GM19023 (cell line): Measurements from ENCODE around the gene CLCF1.

Experiments used
- ATAC-seq: cut with Tn5 transposase; IDR thresholded peaks from one replicate; pipeline ENCODE4 v1.9.1; 2021; ENCODE audit warnings: mild to moderate bottlenecking, moderate library complexity; ENCODE audit not compliant: unreplicated experiment

CLCF1 gene

DNA sequence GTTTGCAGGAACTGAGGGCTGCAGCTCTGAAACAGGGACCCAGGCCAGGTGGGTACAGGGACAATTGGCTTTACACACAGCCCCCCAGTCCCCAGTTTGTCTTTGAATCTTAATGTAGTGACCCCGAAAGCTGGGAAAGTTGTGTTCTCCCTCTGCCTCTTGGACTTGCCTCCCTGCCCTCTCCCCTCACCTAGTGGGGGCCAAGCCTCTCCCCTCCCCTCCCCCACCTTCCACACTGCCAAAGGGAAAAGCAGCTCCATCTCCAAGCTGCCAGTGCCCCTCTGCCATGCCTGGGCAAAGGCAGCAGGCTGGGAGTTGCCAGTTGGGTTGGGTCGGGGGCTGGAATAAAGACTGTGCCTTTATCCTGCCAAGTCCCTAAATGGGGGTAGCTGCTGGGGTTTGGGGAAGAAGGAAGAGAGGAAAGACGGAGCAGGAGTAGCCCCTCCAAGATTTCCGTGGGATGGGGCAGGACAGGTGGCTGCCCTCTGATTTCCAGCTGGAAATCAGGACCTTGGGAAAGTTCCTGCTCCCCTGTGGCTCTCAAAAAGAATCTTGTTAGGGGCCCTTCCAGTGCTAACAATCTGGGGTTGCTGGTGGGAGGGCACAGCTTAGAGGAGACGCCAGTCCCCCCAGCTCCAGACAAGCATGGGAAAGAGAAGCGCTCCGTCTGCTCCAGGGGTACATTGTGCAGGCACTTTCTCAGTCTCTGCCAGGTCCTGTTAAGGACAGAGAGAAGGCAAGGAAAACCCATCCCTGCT is 2.8 kb upstream of the CLCF1 start:
- ATAC-seq, result no peak

DNA sequence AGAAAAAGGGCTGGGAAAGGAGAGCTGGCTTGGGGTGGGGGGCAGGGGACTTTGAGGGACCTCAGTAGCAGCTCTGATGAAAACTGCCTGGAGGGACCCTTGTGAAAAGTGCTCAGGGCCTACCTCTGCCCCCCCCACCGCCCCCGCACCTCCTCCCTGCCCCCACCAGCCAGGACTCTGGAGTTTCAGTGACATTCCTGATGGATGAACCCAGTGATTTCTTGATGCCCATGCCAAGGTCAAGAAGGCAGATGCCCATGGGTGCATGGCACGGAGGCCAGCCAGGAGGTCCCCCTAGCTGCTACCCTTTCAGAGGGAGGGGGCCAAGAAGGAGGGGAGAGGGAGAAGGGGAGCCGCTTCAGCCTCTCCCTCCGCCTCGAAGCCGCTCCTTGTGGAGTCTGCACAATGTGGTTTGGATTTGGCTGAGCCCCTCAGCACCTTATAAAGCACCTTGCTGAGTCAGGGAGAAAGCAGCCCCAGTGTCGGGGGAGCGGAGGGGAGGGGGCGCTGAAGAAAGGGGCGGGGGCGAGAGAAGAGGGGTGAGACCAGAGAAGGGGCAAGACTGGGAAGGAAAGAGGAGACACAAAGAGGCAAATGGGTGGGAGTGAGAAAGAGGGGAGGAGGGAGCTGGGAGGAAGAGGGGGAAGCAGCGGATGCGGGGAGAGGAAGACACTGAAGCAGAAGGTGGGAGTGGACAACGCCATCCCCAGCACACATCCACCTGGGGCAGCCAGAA is 2.1 kb upstream of the CLCF1 start:
- no peak for ATAC-seq

DNA sequence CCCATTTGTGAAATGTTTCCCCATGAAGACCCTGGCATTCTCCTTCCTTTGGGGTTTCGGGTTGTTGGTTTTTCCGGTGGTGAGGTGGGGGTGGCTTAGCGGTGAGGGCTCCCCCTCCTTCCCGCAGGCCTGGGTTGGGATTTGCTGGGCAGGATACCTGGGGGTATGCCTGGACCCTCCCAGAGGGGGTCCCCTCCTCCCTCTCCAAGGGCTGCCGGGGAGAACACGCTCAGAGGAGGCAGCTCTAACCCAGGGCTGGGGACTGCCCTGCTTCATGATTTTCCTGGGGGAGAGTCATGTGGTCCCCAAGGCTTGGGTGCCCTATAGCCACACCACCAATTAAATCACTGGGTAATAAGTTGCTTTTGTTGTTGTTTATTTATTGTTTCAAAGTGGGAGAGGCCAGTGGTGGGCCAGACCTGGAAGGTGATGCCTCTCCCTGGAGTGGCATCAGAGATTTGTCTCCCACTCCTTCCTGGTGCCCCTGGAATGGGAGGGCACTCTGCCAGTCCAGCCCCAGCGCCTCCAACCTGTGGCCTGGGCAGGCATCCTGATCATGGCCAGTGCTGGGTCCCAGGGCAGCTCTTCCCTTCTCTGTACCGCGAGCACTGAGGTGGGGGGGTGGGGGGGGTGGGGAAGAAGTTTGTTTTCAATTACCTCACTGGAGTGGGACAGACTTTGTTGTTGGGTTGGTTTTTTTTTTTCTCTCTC is 1.3 kb upstream of the CLCF1 start:
- ATAC-seq, result no peak

DNA sequence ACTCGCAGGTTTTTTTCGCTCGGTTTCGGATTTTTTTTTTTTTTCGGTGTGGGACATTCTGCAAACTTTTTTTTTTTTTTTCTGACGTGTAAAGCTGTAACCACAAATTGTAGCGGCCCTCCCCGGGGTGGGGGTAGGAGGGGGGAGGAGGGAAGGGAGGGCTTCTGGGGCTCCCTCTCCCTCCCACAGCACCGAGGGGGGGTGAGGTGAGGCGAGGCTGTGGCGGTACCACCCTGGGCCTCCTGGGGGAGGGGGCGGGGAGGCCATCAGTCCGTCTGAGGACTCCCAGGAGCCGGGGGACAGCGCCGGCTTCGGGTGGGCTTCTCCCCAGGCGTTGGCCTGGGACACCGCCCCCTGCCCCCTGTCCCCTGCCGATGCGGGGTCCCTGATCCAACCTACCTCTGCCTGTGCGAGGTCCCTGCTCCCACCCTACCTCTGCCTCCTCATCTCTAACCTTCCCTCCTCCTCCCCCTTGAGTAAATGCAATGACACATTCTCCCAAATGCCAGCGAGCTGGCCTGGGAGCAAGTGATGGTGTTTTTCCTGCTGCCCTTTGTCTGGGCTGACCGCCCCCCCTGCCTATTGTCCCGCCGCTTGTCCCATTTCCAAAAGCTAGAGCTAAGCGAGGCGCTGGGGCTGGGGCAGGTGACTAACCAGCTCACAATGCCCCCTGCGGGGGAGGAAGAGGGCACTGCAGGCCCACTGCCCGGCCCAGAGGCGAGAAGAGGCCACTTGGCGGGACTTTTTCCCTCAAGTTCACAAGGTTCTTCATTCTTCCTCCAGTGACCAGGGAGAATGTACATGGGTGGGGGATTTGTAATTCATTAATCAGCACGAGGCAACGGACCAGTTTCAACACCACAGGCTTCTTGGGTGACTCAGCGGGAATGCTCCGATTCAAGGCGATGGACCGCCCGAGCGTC is 511 bp upstream of the CLCF1 start:
- ATAC-seq, result no peak

DNA sequence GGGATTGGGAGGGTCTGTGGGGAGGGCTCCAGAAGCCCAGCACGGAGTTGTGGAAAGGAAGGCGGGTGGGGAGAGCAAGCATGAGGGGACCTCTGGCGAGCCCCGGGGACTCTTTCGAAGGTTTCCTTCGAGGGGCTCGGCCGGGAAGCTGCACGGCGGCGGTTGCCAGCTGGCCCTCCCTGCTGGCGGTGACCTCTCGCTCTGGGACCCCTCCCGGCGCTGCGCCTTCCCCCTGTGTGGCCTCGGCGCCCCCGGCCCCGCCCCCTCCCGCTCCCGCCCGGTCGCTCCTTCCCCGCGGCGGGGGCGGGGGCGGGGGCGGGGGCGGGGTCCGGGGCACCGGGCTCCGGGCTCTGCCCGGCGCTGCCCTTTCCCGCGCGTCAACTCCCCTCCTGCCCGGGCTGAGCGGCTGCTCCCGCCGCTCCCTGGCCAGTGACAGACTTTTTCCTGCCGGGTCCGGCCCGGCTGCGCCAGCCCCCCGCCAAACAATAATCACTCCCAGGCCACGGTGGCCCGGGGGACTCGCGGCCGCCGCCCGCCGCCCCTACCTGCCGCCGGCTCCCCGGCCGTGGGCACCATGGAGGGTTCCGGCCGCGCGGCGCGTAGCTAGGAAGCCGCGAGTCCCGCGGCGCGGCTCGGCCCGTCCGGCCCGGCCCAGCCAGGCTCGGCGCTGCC is 941 bp downstream of the CLCF1 start:
- ATAC-seq, result no peak

DNA sequence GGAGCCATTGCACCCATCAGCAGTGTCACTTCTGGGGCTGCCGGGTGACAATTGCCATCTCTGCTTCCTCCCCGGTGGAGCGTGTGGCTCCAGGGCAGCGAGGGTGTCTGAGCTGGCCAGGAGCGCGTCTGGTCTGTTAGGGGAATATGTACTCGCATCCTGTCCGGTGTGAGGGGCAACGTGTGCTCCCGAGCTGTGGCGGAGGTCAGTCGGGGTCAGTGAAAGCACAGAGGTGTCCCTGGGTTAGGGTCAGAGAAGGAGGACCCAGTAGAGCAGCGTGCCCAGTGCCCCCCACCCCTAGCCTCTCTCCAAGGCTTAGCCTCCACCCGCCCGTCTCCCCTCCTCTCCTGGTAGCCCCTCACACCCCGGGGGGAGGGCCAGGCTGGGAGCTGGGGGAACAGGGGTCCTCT is 1.5 kb downstream of the CLCF1 start:
- ATAC-seq, result no peak

DNA sequence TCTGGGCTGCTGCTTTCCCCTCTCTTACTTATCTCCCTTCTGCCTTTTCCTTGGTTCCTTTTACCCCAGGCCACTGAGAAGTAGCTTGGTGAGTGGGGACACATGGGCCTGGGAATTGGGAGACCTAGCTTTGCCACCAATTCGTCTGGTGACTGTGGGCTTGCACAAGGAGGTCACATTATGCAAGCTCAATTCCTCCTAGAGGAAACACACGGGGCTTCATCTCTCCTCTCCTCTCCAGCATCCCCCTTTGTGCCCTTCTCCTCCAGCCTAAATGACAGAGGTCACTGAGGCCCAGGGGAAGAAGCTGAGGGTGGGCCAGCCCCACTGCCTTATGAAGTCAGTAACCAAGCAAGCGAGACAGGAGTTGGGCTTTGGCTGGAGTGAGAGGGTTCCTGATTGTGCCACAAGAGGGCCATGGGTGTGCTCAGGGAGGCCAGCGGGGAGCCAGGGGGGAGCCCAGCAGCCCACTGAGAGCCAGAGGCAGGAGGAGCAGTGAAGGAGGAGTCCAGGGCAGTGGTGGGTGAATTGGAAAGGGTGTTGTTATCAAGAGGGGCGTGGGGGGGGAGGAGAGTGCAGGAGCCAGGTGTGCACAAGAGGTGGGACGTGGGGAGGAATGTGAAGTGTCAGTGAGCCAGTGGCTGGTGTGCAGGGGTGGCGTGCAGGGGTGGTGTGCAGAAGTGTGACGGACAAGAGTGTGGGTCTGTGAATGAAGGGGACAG is 2.0 kb downstream of the CLCF1 start:
- no peak for ATAC-seq

DNA sequence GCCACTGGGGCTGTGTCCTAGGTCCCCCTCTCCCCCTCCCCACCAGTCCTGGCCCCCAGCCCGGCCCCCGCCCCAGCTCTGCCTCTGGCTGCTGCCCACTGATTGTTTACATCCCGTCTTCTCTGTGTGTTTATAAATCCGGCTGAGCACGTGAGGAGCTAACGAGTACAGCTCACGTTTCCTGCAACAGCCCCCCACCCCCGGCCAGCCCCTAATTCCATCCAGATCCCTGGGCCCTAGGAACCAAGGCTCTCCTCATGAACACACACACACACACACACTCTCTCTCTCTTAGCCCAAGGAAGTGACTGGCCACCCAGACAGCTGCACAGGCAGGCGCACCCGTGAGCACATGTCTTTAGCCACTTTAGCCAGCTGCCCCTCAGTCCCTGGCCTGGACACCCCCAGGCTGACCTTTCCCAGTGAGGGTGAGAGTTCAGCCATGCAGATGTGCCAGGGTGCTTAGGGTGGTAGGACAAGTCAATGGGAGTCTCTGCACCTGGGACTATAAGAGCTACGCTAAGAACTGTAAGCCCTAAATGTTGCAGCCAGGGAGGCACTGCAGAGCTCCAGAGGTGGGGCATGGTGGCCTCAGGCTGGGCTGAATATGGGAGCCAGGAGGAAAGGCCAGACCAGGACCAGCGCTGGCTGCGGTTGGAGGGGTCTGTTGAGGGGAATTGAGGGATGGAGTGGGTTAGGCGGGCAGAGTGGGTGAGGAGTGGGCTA is 2.9 kb downstream of the CLCF1 start:
- no peak for ATAC-seq

DNA sequence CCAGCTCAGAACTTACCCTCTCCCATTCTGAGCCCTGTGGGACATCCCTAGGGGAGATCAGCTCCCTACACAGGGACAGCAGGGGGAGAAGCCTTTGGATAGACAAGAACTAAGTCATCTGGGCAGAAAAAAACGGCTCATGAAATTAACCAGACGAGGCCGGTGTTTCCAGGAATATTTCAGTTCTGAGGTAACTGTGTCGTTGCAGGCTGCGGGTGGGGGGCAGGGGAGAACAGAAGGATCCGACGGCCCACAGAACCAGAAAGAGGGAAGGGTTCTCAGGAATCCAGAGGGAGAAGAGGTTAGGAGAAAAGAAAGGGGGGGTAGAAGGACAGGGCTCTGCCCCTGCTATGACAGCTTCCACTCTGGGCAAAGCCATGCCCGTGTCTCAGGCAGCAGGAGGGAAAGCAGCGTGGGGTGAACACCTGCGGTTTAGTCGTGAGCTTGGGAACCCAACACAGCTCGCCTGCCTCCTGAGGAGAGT is 3.6 kb downstream of the CLCF1 start:
- ATAC-seq, result no peak

DNA sequence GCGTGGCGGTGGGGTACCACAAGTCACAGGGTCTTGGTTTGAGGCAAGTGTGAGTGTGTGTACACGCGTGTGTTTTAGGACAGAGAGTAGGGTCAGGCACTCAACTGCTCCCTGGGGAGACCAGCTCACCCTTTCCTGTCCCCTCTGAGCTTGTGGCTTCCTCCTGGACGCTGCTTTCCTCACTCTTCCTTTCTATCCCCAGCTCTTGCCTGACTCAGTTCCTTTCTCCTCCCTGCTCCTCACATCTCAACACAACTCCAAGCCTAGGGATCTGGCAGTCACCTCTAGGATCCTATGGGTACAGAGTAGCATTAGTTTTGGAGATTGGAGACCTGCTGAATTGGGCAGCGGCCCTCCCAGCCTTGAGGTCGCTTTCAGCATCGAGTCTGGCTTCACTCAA is 4.1 kb downstream of the CLCF1 start:
- ATAC-seq, result no peak

DNA sequence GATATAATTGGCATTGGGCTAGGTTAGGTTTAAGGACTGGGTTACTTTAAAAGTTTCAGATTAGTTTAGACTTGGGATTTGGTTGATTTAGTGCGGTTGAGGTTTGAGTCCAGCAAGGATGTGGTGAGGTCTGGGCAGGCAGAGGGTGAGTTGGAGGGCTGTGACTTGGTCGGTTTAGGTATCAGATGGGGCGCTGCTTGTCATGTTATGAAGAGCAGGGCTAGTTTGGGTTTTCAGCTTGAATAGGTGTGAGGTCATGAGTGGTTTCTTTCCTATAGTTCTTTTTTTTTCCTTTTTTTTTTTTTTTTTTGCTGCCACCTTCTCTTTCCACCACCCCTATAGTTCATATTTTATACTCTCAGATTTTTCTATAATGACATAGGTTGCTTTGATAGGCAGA is 4.8 kb downstream of the CLCF1 start:
- ATAC-seq, result no peak

DNA sequence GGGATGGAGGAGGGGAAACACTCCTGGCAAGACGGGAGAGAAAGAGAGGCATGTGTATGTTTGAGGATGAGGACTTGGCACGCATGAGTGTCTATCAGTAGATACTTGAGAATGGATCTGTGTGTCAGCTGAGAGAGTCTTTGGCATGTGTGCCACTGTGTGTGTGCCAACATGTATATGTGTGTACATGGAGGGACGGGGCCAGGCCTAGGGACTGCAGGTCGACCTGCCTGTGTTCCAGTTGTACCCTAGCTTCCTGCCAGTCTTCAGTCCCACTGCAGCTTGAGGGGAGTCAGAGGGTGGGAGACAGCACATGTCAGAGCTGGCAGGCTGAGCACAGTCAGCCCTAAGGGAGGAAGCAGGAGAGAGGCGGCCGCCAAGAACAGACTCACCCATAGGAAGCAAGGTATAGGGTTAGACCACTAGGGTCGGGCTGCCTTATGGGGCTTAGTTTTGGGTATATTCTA is 5.6 kb downstream of the CLCF1 start:
- no peak for ATAC-seq

DNA sequence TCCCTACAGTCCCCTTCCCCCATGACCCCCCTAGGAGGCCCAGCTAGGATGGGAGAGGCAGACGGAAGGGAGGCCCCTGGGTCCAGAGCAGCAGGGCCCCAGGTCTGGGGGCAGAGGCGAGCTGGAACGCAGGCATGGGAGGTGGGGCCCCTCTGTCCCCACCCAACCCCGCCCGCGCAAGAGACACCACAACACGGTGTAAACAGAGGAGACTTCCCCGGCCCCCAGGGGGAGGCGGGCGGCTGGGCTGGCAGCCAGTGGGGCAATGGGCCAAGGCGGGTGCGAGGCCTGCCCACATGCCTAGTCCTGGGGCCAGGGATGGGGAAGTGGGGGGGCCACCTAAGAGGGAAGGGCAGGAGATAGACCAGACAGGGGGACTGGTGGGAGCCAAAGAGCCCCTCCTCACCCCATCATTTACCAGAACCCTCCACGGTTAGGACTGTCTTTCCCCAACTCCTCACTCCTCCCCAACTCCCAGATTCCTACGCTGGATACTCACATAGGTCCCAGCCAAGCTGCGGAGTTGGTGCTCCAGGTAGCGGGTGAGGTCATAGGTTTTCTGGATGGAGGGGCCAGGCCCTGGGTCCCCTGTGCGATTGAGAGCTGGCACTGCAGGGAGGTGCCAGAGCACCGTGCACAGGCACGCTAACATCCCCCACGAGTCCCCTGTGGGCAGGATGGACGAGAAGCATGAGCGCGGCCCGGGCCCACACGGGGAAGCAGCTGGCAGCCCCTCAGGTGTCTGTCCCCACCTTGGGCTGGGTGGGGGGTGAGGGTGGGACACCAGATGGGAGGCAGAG is 6.2 kb downstream of the CLCF1 start:
- ATAC-seq, result no peak

DNA sequence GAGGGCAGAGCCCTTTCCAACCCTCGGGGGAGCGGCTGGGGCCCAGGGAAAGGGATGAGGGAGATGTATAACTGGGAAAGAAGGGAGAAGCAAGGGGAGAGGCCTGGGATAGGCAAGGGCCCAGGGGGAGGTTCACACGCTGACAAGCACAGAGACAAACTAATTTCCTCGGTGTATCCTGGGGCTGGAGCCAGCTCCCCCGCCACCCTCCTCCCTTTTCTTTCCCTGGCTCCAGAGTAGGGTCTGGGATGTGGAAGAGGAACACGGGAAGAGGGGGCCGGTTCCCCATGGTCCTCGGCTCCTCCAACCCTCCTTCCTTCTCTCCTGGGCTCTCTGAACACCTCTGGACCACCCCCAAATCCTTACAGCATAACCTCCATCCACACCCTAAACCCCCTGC is 6.9 kb downstream of the CLCF1 start:
- ATAC-seq, result no peak

DNA sequence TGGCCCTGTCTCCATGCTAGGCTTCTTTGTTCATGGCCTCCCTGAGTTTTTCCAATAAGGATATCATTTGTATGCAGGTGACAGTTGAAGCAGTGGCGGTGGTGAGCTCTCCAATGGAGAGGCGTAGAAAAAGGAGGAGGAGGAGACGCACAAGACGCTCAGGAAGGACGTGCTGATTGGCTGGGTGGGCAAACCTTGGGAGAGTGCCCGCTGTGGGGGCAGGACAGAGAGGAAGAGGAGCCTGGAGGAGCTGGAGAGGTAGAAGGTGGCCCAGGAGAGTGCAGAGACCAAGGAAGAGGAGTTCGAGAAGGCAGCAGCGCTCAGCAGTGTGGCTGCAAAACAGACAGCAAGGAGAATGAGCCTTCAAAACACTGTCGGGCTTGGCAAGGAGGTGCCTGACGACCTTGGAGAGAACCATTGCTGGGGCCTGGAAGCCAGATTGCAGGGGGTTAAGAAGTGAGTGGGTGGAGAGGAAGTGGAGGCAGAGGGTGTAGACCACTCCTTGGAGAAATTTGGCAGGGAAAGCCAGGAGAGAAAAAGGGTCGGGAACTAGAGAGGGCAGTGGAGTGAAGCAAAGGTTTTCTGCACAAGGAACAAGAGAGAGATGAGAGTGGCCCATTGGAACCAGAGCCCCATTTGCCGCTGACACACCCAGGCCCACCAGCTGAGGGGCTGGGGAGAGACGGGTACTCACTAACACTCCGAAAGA is 7.5 kb downstream of the CLCF1 start:
- no peak for ATAC-seq

DNA sequence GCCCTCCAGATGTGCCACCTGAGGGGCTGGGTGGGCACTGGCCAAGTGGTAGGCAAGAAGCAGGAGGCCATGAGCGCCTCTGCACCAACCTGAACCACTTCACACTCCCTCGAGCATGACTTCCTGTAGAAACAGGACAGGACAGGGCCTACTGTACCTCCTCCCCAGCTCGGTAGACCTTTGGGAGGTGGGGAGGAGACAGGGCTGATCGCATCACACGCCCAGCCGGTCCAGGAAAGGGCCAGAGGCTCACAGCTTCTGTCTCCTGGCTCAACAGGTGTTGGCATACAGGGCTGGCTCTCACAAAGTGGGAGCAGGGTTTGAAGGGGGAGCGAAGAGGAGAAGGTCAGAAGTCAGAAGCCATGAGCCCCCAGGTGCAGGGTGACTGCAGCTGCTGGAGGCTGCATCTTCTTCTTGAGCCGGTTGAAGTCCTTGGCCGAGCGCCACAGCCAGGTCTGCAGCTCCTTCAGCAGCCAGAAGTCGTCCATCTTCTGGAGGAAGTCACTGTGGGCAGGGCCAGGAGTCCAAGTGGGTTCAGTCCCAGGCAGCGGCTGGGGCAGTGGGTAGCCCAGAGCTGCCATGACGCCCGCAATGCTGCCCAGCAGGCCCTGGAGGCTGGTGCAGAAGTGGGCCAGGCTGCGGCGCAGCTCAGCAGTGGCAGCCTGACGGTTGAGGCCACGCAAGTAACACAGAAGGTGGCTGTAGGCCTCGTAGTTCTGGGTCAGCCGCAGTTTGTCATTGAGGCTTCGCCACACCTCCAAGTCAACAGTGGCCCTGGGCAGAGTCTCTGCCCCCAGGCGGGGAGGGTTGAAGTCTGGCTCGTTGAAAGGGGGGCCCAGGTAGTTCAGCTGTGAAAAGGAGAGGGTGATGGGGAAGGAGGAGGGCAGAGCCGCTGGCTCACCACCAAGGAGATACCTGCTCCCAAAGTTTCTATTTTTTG is 8.3 kb downstream of the CLCF1 start:
- ATAC-seq, result no peak
